ENCODE results near the gene LRRC25.

The LRRC25 gene

DNA sequence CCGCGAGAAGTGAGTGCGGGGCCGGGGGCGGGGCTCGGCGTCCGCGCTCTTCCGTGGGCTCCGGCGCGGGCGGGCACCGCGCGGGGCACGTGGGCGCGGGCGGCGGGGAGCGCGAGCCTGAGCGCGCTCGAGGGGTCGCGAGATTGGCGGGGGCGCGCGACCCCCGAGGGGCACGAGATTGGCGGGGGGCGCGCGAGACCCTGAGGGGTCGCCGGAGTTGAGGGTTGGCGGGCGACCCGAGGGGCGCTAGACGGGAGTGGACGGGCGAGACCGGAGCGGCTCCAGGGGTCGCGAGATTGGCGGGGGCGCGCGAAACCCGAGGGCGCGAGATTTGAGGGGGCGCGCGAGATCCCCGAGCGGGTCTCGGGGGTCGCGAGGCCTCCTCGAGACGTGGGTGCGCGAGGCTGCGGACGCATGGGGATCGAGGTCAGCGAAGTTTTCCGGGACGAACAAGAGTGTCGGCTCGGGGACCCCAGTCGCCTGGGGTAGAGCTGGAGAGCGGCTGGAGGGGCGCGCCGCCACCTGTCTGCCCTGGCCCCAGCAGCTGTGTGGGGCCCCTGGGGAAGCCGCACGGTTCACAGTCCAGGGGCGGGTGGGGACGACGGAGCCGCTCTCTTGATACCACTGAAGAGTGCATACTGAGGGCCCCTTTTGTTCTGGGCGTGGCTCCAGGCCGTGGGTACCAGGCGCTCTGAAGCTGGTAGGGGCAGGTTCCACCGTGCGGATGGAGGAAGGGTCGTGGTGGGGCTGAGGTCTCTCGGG is 22.5 kb upstream of the LRRC25 start:
- Histone ChIP-seq H3K79me2 (ENCODE audit: low read length) (peaks cover 48% of the 10 kb centered on the region), H3K36me3 (replicated peaks; ENCODE audit: low read depth, low read length) (no peaks in the 10 kb centered on the region), H3K27me3 (ENCODE audit: low read depth, low read length) (peaks cover 14% of the 10 kb centered on the region), H2AFZ (ENCODE audit: low read depth, low read length) (no peak overlapping the region), H4K20me1 (ENCODE audit: insufficient read depth, low read length) (peaks cover 34% of the 10 kb centered on the region), H3K9me3 (ENCODE audit: insufficient read depth, low read length) (no peaks in the 10 kb centered on the region), H3K4me3 (ENCODE audit: low read length) (peak overlapping the region; percentile 80), H3K9ac (ENCODE audit: low read length) (peak overlapping the region; percentile 68), H3K4me2 (ENCODE audit: low read length) (peak overlapping the region; percentile 94), H3K27ac (ENCODE audit: low read length) (no peak overlapping the region), H3K4me1 (ENCODE audit: low read length) (peaks cover 30% of the 10 kb centered on the region)
- no peak for TF ChIP-seq EZH2phosphoT487 (IDR thresholded peaks at IDR 0.05; ENCODE audit: low read depth)
- TF ChIP-seq, protein P1, sequence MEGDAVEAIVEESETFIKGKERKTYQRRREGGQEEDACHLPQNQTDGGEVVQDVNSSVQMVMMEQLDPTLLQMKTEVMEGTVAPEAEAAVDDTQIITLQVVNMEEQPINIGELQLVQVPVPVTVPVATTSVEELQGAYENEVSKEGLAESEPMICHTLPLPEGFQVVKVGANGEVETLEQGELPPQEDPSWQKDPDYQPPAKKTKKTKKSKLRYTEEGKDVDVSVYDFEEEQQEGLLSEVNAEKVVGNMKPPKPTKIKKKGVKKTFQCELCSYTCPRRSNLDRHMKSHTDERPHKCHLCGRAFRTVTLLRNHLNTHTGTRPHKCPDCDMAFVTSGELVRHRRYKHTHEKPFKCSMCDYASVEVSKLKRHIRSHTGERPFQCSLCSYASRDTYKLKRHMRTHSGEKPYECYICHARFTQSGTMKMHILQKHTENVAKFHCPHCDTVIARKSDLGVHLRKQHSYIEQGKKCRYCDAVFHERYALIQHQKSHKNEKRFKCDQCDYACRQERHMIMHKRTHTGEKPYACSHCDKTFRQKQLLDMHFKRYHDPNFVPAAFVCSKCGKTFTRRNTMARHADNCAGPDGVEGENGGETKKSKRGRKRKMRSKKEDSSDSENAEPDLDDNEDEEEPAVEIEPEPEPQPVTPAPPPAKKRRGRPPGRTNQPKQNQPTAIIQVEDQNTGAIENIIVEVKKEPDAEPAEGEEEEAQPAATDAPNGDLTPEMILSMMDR (IDR thresholded peaks at IDR 0.05; ENCODE audit: low read depth, low read length): no peak

- H3K4me1 ChIP-seq (ENCODE audit: low read length): peaks cover 30% of the 10 kb centered on the region
Observed at GRCh38 chr19:18419195-18419698, 21.8 kb upstream of the LRRC25 start, which contains the start of gene SSBP4. Gene SSBP4, plus strand, starts transcription at chr19:18419398. Its CDS starts 251 bp downstream, at chr19:18419649.

GRCh38 chr19:18418483-18419194 is 21.2 kb upstream of the LRRC25 start:
- Histone ChIP-seq H2AFZ (ENCODE audit: low read depth, low read length) (peak overlapping the region; percentile 51; the same call in 1 of the 2 replicates), H3K4me1 (ENCODE audit: low read length) (peaks cover 30% of the 10 kb centered on the region), H3K27ac (ENCODE audit: low read length) (no peak overlapping the region), H3K27me3 (ENCODE audit: low read depth, low read length) (peaks cover 23% of the 10 kb centered on the region), H3K36me3 (replicated peaks; ENCODE audit: low read depth, low read length) (no peaks in the 10 kb centered on the region), H3K9ac (ENCODE audit: low read length) (no peak overlapping the region), H3K4me2 (ENCODE audit: low read length) (peak overlapping the region; percentile 78), H3K4me3 (ENCODE audit: low read length) (peak overlapping the region; percentile 80), H3K79me2 (ENCODE audit: low read length) (peaks cover 40% of the 10 kb centered on the region), H3K9me3 (ENCODE audit: insufficient read depth, low read length) (no peaks in the 10 kb centered on the region), H4K20me1 (ENCODE audit: insufficient read depth, low read length) (peaks cover 32% of the 10 kb centered on the region)
- TF ChIP-seq EZH2phosphoT487 (IDR thresholded peaks at IDR 0.05; ENCODE audit: low read depth): no peak
- TF ChIP-seq, protein P1 (IDR thresholded peaks at IDR 0.05; ENCODE audit: low read depth, low read length): no peak

More at GRCh38 chr19:18419195-18419698, 21.8 kb upstream of the LRRC25 start, which contains the start of gene SSBP4:
- Histone ChIP-seq H2AFZ (ENCODE audit: low read depth, low read length) (peak within 1 kb of the TSS; percentile 51; the same call in 1 of the 2 replicates), H3K9ac (ENCODE audit: low read length) (peak within 1 kb of the TSS; percentile 68), H3K4me3 (ENCODE audit: low read length) (peak within 1 kb of the TSS; percentile 80), H3K27ac (ENCODE audit: low read length) (no peak within 1 kb of the TSS), H3K4me2 (ENCODE audit: low read length) (peak within 1 kb of the TSS; percentile 94), H3K9me3 (ENCODE audit: insufficient read depth, low read length) (no peaks in the 10 kb centered on the region), H3K36me3 (replicated peaks; ENCODE audit: low read depth, low read length) (no peaks in the 10 kb centered on the region), H4K20me1 (ENCODE audit: insufficient read depth, low read length) (peaks cover 34% of the 10 kb centered on the region), H3K27me3 (ENCODE audit: low read depth, low read length) (peaks cover 19% of the 10 kb centered on the region), H3K79me2 (ENCODE audit: low read length) (peaks cover 46% of the 10 kb centered on the region)
- no peak for TF ChIP-seq EZH2phosphoT487 (IDR thresholded peaks at IDR 0.05; ENCODE audit: low read depth)
- TF ChIP-seq, protein P1 (IDR thresholded peaks at IDR 0.05; ENCODE audit: low read depth, low read length): no peak

DNA sequence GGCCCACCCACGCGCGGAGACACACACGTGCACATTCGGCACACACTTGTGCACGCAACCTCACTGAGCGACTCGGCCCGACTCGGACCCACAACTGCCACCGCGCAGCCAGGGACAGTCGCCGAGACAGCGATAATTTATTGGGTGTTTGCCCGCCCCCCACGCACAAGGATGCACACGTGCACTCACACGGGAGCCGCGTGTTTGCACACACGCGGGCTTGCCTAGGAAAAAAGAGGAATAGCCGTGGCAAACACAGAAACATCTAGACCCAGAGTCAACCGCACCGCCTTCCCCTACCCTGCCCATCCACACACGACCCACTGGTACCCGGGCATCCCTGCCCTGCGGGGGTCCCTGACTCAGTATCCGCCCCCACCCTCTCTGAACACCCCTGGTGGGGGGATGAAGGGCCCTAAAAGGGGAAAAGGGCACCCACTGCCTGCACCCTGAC is 20.6 kb upstream of the LRRC25 start:
- Histone ChIP-seq H3K4me3 (ENCODE audit: low read length) (no peak overlapping the region), H3K9ac (ENCODE audit: low read length) (no peak overlapping the region), H3K27ac (ENCODE audit: low read length) (no peak overlapping the region), H3K79me2 (ENCODE audit: low read length) (peaks cover 34% of the 10 kb centered on the region), H3K9me3 (ENCODE audit: insufficient read depth, low read length) (no peaks in the 10 kb centered on the region), H3K27me3 (ENCODE audit: low read depth, low read length) (peaks cover 26% of the 10 kb centered on the region), H2AFZ (ENCODE audit: low read depth, low read length) (no peak overlapping the region), H3K4me1 (ENCODE audit: low read length) (peaks cover 30% of the 10 kb centered on the region), H3K4me2 (ENCODE audit: low read length) (no peak overlapping the region), H3K36me3 (replicated peaks; ENCODE audit: low read depth, low read length) (no peaks in the 10 kb centered on the region), H4K20me1 (ENCODE audit: insufficient read depth, low read length) (peaks cover 26% of the 10 kb centered on the region)
- TF ChIP-seq EZH2phosphoT487 (IDR thresholded peaks at IDR 0.05; ENCODE audit: low read depth): no peak
- TF ChIP-seq, protein P1 (IDR thresholded peaks at IDR 0.05; ENCODE audit: low read depth, low read length): no peak

Data from OCI-LY3 (cell line).